Measurements from ENCODE around the gene ZFP90. TPM values are rescaled to one million over a fixed set of nuclear protein-coding genes. Genes with fewer than 3 reads are reported as not detected.

The ZFP90 gene
- total RNA-seq, 2 donors from 2014 or later = 9.1 to 20.0 TPM

GRCh38 chr16:68520649-68521086 is 18.4 kb upstream of the ZFP90 start:
- no peaks in the 10 kb centered on the region for H3K27me3 ChIP-seq
- peak overlapping the region in 1 of 2 donors; percentile 33 for H3K4me3 ChIP-seq
- no peak overlapping the region for H3K27ac ChIP-seq

GRCh38 chr16:68524069-68524820 is 14.8 kb upstream of the ZFP90 start:
- TF ChIP-seq CTCF (IDR thresholded peaks at IDR 0.05) = no peak
- H3K4me3 ChIP-seq = no peak overlapping the region
- no peaks in the 10 kb centered on the region for H3K27me3 ChIP-seq
- H3K36me3 ChIP-seq = no peaks in the 10 kb centered on the region
- H3K9me3 ChIP-seq = no peaks in the 10 kb centered on the region
- peaks cover 0 to 15% of the 10 kb centered on the region in 2 donors for H3K4me1 ChIP-seq
- H3K27ac ChIP-seq = no peak overlapping the region
- no peak for DNase-seq (ENCODE audit: low spot score)

More at GRCh38 chr16:68520649-68521086, 18.4 kb upstream of the ZFP90 start:
- H3K9me3 ChIP-seq = no peaks in the 10 kb centered on the region
- DNase-seq (ENCODE audit: low spot score) = peak; percentile 87
- peaks cover 0 to 8% of the 10 kb centered on the region in 2 donors for H3K4me1 ChIP-seq
- H3K36me3 ChIP-seq = no peaks in the 10 kb centered on the region
- TF ChIP-seq CTCF (IDR thresholded peaks at IDR 0.05) = peak; percentile 95 to 97

- Histone ChIP-seq H3K27me3 (no peaks in the 10 kb centered on the region), H3K4me3 (no peak overlapping the region), H3K4me1 (peaks cover 0 to 22% of the 10 kb centered on the region in 2 donors), H3K36me3 (no peaks in the 10 kb centered on the region), H3K9me3 (no peaks in the 10 kb centered on the region), H3K27ac (no peak overlapping the region)
- TF ChIP-seq CTCF (IDR thresholded peaks at IDR 0.05) = no peak
- DNase-seq (ENCODE audit: low spot score) = no peak
Measured at GRCh38 chr16:68526143-68526781, 12.8 kb upstream of the ZFP90 start.

- no peaks in the 10 kb centered on the region for H3K27me3 ChIP-seq
- TF ChIP-seq CTCF (IDR thresholded peaks at IDR 0.05) = no peak
- H3K4me3 ChIP-seq = no peak overlapping the region
- H3K9me3 ChIP-seq = no peaks in the 10 kb centered on the region
- no peak overlapping the region for H3K27ac ChIP-seq
- DNase-seq (ENCODE audit: low spot score) = no peak
- peaks cover 0 to 22% of the 10 kb centered on the region in 2 donors for H3K4me1 ChIP-seq
- no peaks in the 10 kb centered on the region for H3K36me3 ChIP-seq
Measured at GRCh38 chr16:68526782-68527145, 12.3 kb upstream of the ZFP90 start.

- Histone ChIP-seq H3K4me3 (no peak overlapping the region), H3K4me1 (peaks cover 0 to 22% of the 10 kb centered on the region in 2 donors), H3K27ac (no peak overlapping the region), H3K9me3 (no peaks in the 10 kb centered on the region), H3K36me3 (no peaks in the 10 kb centered on the region), H3K27me3 (no peaks in the 10 kb centered on the region)
- no peak for DNase-seq (ENCODE audit: low spot score)
- TF ChIP-seq CTCF (IDR thresholded peaks at IDR 0.05) = no peak
Measured at GRCh38 chr16:68528233-68528632, 10.9 kb upstream of the ZFP90 start.

All from right atrium auricular region (tissue), 2 donors.